Karpas-422 (cell line): ENCODE data around the gene ZNFX1. TPM values are rescaled to one million over a fixed set of nuclear protein-coding genes. Genes with fewer than 3 reads are reported as not detected.
"Not testable (repeated sequence)": the region's sequence is repeated elsewhere in the genome, so short reads cannot be mapped to it uniquely, and the experiment has no call there.

Experiments
- DNase-seq: peaks from one replicate; pipeline ENCODE4 v3.0.0-alpha.2; 2015
- H2AFZ ChIP-seq: fragments of 200-600 bp; sonication (generic); 2 replicates; pipeline ENCODE4 v1.6.1; 2014; ENCODE audit warnings: antibody characterized with exemption, low read length, mixed read lengths
- H3K27ac ChIP-seq: fragments of 200-600 bp; sonication (generic); 2 replicates; pipeline ENCODE4 v1.5.1; 2014; ENCODE audit warnings: mild to moderate bottlenecking, low read length, moderate library complexity
- H3K27me3 ChIP-seq: fragments of 200-600 bp; sonication (generic); 2 replicates; pipeline ENCODE4 v1.6.1; 2014; ENCODE audit warnings: low read length, mixed read lengths
- H3K36me3 ChIP-seq: fragments of 200-600 bp; sonication (generic); 2 replicates; pipeline ENCODE4 v1.6.1; 2014; ENCODE audit warnings: low read length, mixed read lengths; ENCODE audit not compliant: insufficient read depth
- H3K4me1 ChIP-seq: fragments of 200-600 bp; sonication (generic); 2 replicates; pipeline ENCODE4 v1.6.1; 2014; ENCODE audit warnings: mild to moderate bottlenecking, low read length, mixed read lengths
- H3K4me2 ChIP-seq: fragments of 200-600 bp; sonication (generic); 2 replicates; pipeline ENCODE4 v1.6.1; 2014; ENCODE audit warnings: low read length, low read depth, mild to moderate bottlenecking; ENCODE audit not compliant: poor library complexity, severe bottlenecking
- H3K4me3 ChIP-seq: fragments of 200-600 bp; sonication (generic); 2 replicates; pipeline ENCODE4 v1.5.1; 2014; ENCODE audit warnings: mild to moderate bottlenecking, antibody characterized with exemption, low read length, mixed read lengths
- H3K79me2 ChIP-seq: fragments of 200-600 bp; sonication (generic); 2 replicates; pipeline ENCODE4 v1.6.1; 2014; ENCODE audit warnings: mild to moderate bottlenecking, low read length, mixed read lengths
- H3K9ac ChIP-seq: fragments of 200-600 bp; sonication (generic); 2 replicates; pipeline ENCODE4 v1.6.0; 2014; ENCODE audit warnings: low read length
- H3K9me2 ChIP-seq: fragments of 200-600 bp; sonication (generic), shearing (Covaris generic); replicated peaks from 2 replicates; pipeline ENCODE4 v1.6.0; 2014; ENCODE audit warnings: mild to moderate bottlenecking, low read length, moderate library complexity; ENCODE audit not compliant: insufficient read depth
- H3K9me3 ChIP-seq: fragments of 300-700, 200-600 bp; sonication (generic); 2 replicates; pipeline ENCODE4 v1.6.1; 2014; ENCODE audit warnings: low read length, mixed read lengths
- H4K20me1 ChIP-seq: fragments of 200-600 bp; sonication (generic); 2 replicates; pipeline ENCODE4 v1.6.1; 2014; ENCODE audit warnings: mild to moderate bottlenecking, antibody characterized with exemption, low read length, low read depth; ENCODE audit not compliant: insufficient read depth
- total RNA-seq: library from RNA; depleted of rRNA; stranded (reverse); fragments of >200 nt; shearing (Covaris generic); gene quantifications from 2 replicates; pipeline ENCODE4 v1.2.3, GENCODE V29; 2014; ENCODE audit warnings: low replicate concordance

ZNFX1 gene
- total RNA-seq, 1 experiment from 2014 or later, result 21.7 TPM

- DNase-seq, result no peak
- H3K4me2 ChIP-seq, result no peak overlapping the region
- H2AFZ ChIP-seq, result no peak overlapping the region
- H3K9ac ChIP-seq, result no peak overlapping the region
- H3K4me1 ChIP-seq, result no peaks in the 10 kb centered on the region
- H3K79me2 ChIP-seq, result no peaks in the 10 kb centered on the region
- H3K9me2 ChIP-seq, result no peaks in the 10 kb centered on the region
- no peaks in the 10 kb centered on the region for H3K27me3 ChIP-seq
- H3K9me3 ChIP-seq, result no peaks in the 10 kb centered on the region
- H3K36me3 ChIP-seq, result no peaks in the 10 kb centered on the region
- no peak overlapping the region for H3K27ac ChIP-seq
- H4K20me1 ChIP-seq, result no peaks in the 10 kb centered on the region
- no peak overlapping the region for H3K4me3 ChIP-seq
These were observed 38.8 kb upstream of the ZNFX1 start for GRCh38 chr20:49316704-49317103.

- H3K9me3 ChIP-seq, result no peaks in the 10 kb centered on the region
- no peaks in the 10 kb centered on the region for H3K4me1 ChIP-seq
- no peak overlapping the region for H3K27ac ChIP-seq
- H3K36me3 ChIP-seq, result no peaks in the 10 kb centered on the region
- no peak overlapping the region for H2AFZ ChIP-seq
- H3K4me3 ChIP-seq, result no peak overlapping the region
- no peaks in the 10 kb centered on the region for H3K27me3 ChIP-seq
- H3K9me2 ChIP-seq, result no peaks in the 10 kb centered on the region
- H3K9ac ChIP-seq, result no peak overlapping the region
- no peak for DNase-seq
- no peaks in the 10 kb centered on the region for H4K20me1 ChIP-seq
- no peaks in the 10 kb centered on the region for H3K79me2 ChIP-seq
- no peak overlapping the region for H3K4me2 ChIP-seq
These were observed 37.7 kb upstream of the ZNFX1 start for GRCh38 chr20:49315580-49315979.

- not testable (repeated sequence) for H3K9ac ChIP-seq, H3K27me3 ChIP-seq, H3K4me2 ChIP-seq, H3K9me3 ChIP-seq, H3K27ac ChIP-seq, H2AFZ ChIP-seq, H3K79me2 ChIP-seq, DNase-seq, H4K20me1 ChIP-seq, H3K4me1 ChIP-seq, H3K36me3 ChIP-seq, H3K4me3 ChIP-seq, H3K9me2 ChIP-seq
These were observed 36.2 kb upstream of the ZNFX1 start for GRCh38 chr20:49314052-49314451.

DNA sequence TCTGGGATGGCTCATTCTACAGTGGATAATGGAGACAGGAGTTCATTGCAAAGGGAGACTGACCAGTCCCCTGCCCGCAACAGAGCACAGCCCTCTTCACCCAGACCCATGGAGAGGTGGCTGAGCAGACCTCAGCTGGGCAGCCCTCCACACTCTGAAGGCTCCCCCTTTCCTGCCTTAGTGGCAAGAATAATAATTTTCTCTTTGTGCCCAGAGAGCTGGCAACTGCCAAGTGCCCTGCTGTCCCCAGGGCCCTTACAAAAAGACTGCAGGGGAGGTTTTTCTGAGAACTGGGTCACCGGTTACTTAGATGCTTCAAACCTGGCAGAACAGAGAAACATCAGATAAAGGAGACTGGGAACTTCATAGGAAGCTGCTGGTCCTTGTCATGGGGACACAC lies 35.4 kb upstream of the ZNFX1 start:
- Histone ChIP-seq H3K36me3 (no peaks in the 10 kb centered on the region), H3K4me1 (no peaks in the 10 kb centered on the region), H4K20me1 (no peaks in the 10 kb centered on the region), H2AFZ (no peak overlapping the region), H3K27ac (no peak overlapping the region), H3K27me3 (no peaks in the 10 kb centered on the region), H3K4me3 (no peak overlapping the region), H3K9me3 (no peaks in the 10 kb centered on the region), H3K79me2 (no peaks in the 10 kb centered on the region), H3K9ac (no peak overlapping the region), H3K4me2 (no peak overlapping the region), H3K9me2 (no peaks in the 10 kb centered on the region)
- no peak for DNase-seq

DNA sequence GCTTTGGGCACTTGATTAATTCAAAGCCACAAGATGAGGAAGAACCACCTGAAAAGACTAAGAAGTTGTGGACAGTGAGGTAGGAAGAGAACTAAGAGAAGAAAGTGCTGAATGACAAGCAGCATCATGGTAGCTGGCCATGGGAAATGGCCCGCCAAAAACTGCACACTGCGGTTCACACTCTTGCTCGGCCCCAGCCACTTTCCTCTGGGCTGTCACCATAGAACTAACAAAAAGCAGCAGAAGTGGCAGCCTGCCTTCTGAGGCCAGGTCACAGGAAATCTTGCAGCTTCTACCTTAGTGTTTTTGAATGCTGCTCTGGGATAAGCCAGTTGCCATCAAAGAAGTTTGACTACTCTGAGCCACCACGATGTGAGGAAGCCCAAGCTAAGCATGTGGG lies 34.8 kb upstream of the ZNFX1 start:
- Histone ChIP-seq H3K9me2 (no peaks in the 10 kb centered on the region), H3K27ac (no peak overlapping the region), H3K36me3 (no peaks in the 10 kb centered on the region), H3K79me2 (no peaks in the 10 kb centered on the region), H3K27me3 (no peaks in the 10 kb centered on the region), H3K9ac (no peak overlapping the region), H3K9me3 (no peaks in the 10 kb centered on the region), H3K4me2 (no peak overlapping the region), H2AFZ (no peak overlapping the region), H3K4me3 (no peak overlapping the region), H3K4me1 (no peaks in the 10 kb centered on the region), H4K20me1 (no peaks in the 10 kb centered on the region)
- DNase-seq, result no peak

- no peaks in the 10 kb centered on the region for H3K4me1 ChIP-seq
- H3K9ac ChIP-seq, result no peak overlapping the region
- H3K4me2 ChIP-seq, result no peak overlapping the region
- H3K4me3 ChIP-seq, result no peak overlapping the region
- H3K79me2 ChIP-seq, result no peaks in the 10 kb centered on the region
- no peak for DNase-seq
- H2AFZ ChIP-seq, result no peak overlapping the region
- no peaks in the 10 kb centered on the region for H3K36me3 ChIP-seq
- no peak overlapping the region for H3K27ac ChIP-seq
- H3K27me3 ChIP-seq, result no peaks in the 10 kb centered on the region
- no peaks in the 10 kb centered on the region for H3K9me2 ChIP-seq
- H3K9me3 ChIP-seq, result no peaks in the 10 kb centered on the region
- no peaks in the 10 kb centered on the region for H4K20me1 ChIP-seq
These were observed 32.8 kb upstream of the ZNFX1 start for GRCh38 chr20:49310705-49311104.

GRCh38 chr20:49308875-49309274 lies 31.0 kb upstream of the ZNFX1 start:
- Histone ChIP-seq H3K27me3 (no peaks in the 10 kb centered on the region), H3K27ac (no peak overlapping the region), H3K4me1 (no peaks in the 10 kb centered on the region), H3K36me3 (no peaks in the 10 kb centered on the region), H3K79me2 (no peaks in the 10 kb centered on the region), H3K4me3 (no peak overlapping the region), H3K4me2 (no peak overlapping the region), H2AFZ (no peak overlapping the region), H3K9me3 (no peaks in the 10 kb centered on the region), H3K9me2 (no peaks in the 10 kb centered on the region), H3K9ac (no peak overlapping the region), H4K20me1 (no peaks in the 10 kb centered on the region)
- no peak for DNase-seq

DNA sequence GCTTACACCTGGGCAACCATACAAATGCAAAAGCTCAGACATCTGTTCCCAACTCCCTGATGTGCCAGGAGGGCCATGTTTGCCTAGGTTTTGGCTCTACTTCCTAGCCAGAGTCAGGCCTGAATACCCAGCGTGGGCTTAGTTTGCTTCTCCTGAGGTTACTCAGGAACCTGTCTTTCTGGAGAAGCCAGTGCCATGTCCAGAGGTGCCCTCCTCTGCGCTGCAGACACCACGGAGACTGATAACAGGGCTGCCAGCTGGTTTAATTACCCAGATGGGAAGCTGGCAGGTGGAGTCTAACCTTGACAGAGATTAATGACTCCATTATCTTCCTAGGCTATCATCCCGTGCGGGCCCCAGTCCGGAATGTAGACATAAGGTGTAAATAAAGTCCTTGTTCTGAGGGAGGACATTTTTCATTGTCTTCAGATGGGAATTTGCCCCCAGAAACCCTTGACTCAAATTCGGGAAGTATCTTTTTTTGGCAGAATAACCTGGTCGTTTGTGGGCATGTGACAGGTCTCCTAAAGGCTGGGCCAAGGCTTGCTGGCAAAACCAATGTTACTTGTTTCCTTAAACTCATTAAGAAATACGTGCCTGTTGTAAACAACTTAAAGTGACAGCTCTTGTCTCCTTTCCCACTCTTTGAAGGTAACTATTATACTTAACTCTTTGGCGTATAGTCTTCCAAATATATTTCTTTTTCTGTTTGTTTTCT lies 29.2 kb upstream of the ZNFX1 start:
- Histone ChIP-seq H3K36me3 (no peaks in the 10 kb centered on the region), H3K27ac (no peak overlapping the region), H3K4me2 (no peak overlapping the region), H3K9ac (no peak overlapping the region), H3K27me3 (no peaks in the 10 kb centered on the region), H3K79me2 (no peaks in the 10 kb centered on the region), H2AFZ (no peak overlapping the region), H4K20me1 (no peaks in the 10 kb centered on the region), H3K4me1 (no peaks in the 10 kb centered on the region), H3K4me3 (no peak overlapping the region), H3K9me2 (no peaks in the 10 kb centered on the region), H3K9me3 (no peaks in the 10 kb centered on the region)
- DNase-seq, result no peak
